Lower leg skin (tissue), 4 donors: ENCODE results near the gene OR2F1. TPM values are rescaled to one million over a fixed set of nuclear protein-coding genes. Genes with fewer than 3 reads are reported as not detected.

Experiments used
- DNase-seq, 2 donors: peaks; one replicate each; pipeline ENCODE4 v3.0.0-alpha.2; 2019; ENCODE audit warnings: low spot score in 2 of 2
- H3K4me3 ChIP-seq: fragments of 200-600 bp; sonication (generic); 2 replicates; pipeline ENCODE4 v1.5.1; 2017; ENCODE audit warnings: mild to moderate bottlenecking, low read depth; ENCODE audit not compliant: poor library complexity, severe bottlenecking
- CTCF ChIP-seq, 3 donors: fragments of 450-650 bp; IDR thresholded peaks; one replicate each; pipeline ENCODE4 v1.5.1; 2016; ENCODE audit warnings: antibody characterized with exemption in 3 of 3, mild to moderate bottlenecking in 3 of 3, moderate library complexity in 2 of 3
- POLR2A ChIP-seq, 2 donors: fragments of 450-650 bp; IDR thresholded peaks; one replicate each; pipeline ENCODE4 v1.6.1; 2016 to 2017; ENCODE audit warnings: antibody characterized with exemption in 2 of 2, mild to moderate bottlenecking in 1 of 2, moderate library complexity in 1 of 2
- WGBS, 2 donors: methylation state at CpG; one replicate each; pipeline ENCODE4 v1.1.5; 2018; 5-methylcytosine and 5-hydroxymethylcytosine counted together
- intact Hi-C: fragments of 100-400 bp; cut with DNase I; formaldehyde crosslinking; loops from one replicate; pipeline ENCODE4 v1.15.0; 2023; ENCODE audit warnings: low total_unique reads
- total RNA-seq, 4 donors: library from RNA; depleted of rRNA; stranded (reverse); fragments of >200 nt; gene quantifications; one replicate each; pipeline ENCODE4 v1.1.0, GENCODE V29; 2016

OR2F1 gene
- total RNA-seq, 4 donors from 2014 or later = not detected

GRCh38 chr7:143910473-143911248, 44.0 kb upstream of the OR2F1 start:
- DNase-seq = no peak
- intact Hi-C loops = no loop called here
- TF ChIP-seq CTCF (IDR thresholded peaks at IDR 0.05) = no peak
- WGBS, 2 donors = 48 to 49% methylated on average over 3 of the region's 3 CpGs
- H3K4me3 ChIP-seq = no peak overlapping the region

- WGBS, 2 donors = 91 to 93% methylated on average over 3 of the region's 3 CpGs
- intact Hi-C loops = no loop called here
These were observed 40.6 kb upstream of the OR2F1 start for GRCh38 chr7:143913945-143914615.

GRCh38 chr7:143914938-143915652, 39.5 kb upstream of the OR2F1 start:
- WGBS, 2 donors = 78 to 79% methylated on average over 7 of the region's 7 CpGs
- intact Hi-C loops = no loop called here
- TF ChIP-seq POLR2A (IDR thresholded peaks at IDR 0.05) (no peak), CTCF (IDR thresholded peaks at IDR 0.05) (no peak)
- DNase-seq = no peak
- H3K4me3 ChIP-seq = no peak overlapping the region

More at GRCh38 chr7:143913945-143914615, 40.6 kb upstream of the OR2F1 start:
- DNase-seq = no peak
- no peak overlapping the region for H3K4me3 ChIP-seq
- TF ChIP-seq POLR2A (IDR thresholded peaks at IDR 0.05) (no peak), CTCF (IDR thresholded peaks at IDR 0.05) (no peak)

- no peak for DNase-seq
- TF ChIP-seq POLR2A (IDR thresholded peaks at IDR 0.05) (no peak), CTCF (IDR thresholded peaks at IDR 0.05) (no peak)
- no peak overlapping the region for H3K4me3 ChIP-seq
- intact Hi-C loops = no loop called here
- WGBS, 2 donors = 50 to 62% methylated on average over 1 of the region's 1 CpG
These were observed 29.8 kb upstream of the OR2F1 start for GRCh38 chr7:143924851-143925250.

GRCh38 chr7:143929224-143929920, 25.3 kb upstream of the OR2F1 start:
- WGBS, 2 donors = 89 to 97% methylated on average over 1 of the region's 1 CpG
- no peak overlapping the region for H3K4me3 ChIP-seq
- no peak for DNase-seq
- TF ChIP-seq POLR2A (IDR thresholded peaks at IDR 0.05) (no peak), CTCF (IDR thresholded peaks at IDR 0.05) (no peak)
- intact Hi-C loops = no loop called here
